Thyroid gland (tissue), 4 donors: ENCODE results near the gene COP1.

Experiments used
- CTCF ChIP-seq, 6 experiments: fragments of 200-600 bp in 3 of 6; fragments of 450-650 bp in 3 of 6; sonication (generic) in 3 of 6; IDR thresholded peaks; one replicate each; pipeline ENCODE4 v1.5.1; 2016 to 2019; ENCODE audit warnings: antibody characterized with exemption in 6 of 6, mild to moderate bottlenecking in 2 of 6, inconsistent platforms in 1 of 6, moderate library complexity in 1 of 6
- POLR2A ChIP-seq, 2 donors: fragments of 450-650 bp; IDR thresholded peaks; one replicate each; pipeline ENCODE4 v1.6.1; 2017; ENCODE audit warnings: antibody characterized with exemption in 2 of 2, mild to moderate bottlenecking in 2 of 2, moderate library complexity in 1 of 2

- TF ChIP-seq CTCF (IDR thresholded peaks at IDR 0.05) (no peak), POLR2A (IDR thresholded peaks at IDR 0.05) (no peak)
These were observed 20.1 kb downstream of the COP1 start for GRCh38 chr1:176187001-176187400.
